H1 (cell line): ENCODE results near the gene IL1A. TPM values are rescaled to one million over a fixed set of nuclear protein-coding genes. Genes with fewer than 3 reads are reported as not detected.

Experiments
- CTCF ChIA-PET: fragments of 300-600 bp; sonication (Branson Sonifier 250); formaldehyde crosslinking; loops from one replicate; lab custom pipeline; 2021; ENCODE audit not compliant: partially characterized antibody; lab: Charles Lee
- POLR2A ChIA-PET: fragments of 300-600 bp; sonication (Branson Sonifier 250); formaldehyde crosslinking; loops from one replicate; lab custom pipeline; 2021; ENCODE audit warnings: inconsistent platforms; ENCODE audit not compliant: partially characterized antibody; lab: Charles Lee
- DNase-seq, 2 experiments: peaks; one replicate each; pipeline versions ENCODE4 v3.0.0 to v3.0.0-alpha.2; 2010 to 2022; ENCODE audit warnings: low spot score in 2 of 2, low read depth in 1 of 2, mixed read lengths in 1 of 2
- FAIRE-seq: peaks from 2 replicates; lab custom pipeline; 2011; peaks lifted over from hg19 to GRCh38; lab: Jason Lieb, UNC
- H2AFZ ChIP-seq: 2 replicates; pipeline ENCODE4 v1.8.1; 2012; ENCODE audit warnings: low read length, inconsistent platforms
- H2AK5ac ChIP-seq: 2 replicates; pipeline ENCODE4 v1.6.1; 2013; ENCODE audit warnings: low read depth, low read length
- H2BK120ac ChIP-seq: replicated peaks from 2 replicates; pipeline ENCODE3; 2013; ENCODE audit warnings: low read depth, low read length, inconsistent platforms
- H2BK12ac ChIP-seq: 2 replicates; pipeline ENCODE4 v1.6.1; 2013; ENCODE audit warnings: low read depth, low read length
- H2BK15ac ChIP-seq: 2 replicates; pipeline ENCODE4 v1.6.1; 2013; ENCODE audit warnings: low read length
- H2BK20ac ChIP-seq: 2 replicates; pipeline ENCODE4 v1.6.1; 2013; ENCODE audit warnings: low read length
- H2BK5ac ChIP-seq: 2 replicates; pipeline ENCODE4 v1.6.1; 2013; ENCODE audit warnings: low read depth, low read length
- H3K14ac ChIP-seq: 2 replicates; pipeline ENCODE4 v1.6.1; 2013; ENCODE audit warnings: inconsistent platforms; ENCODE audit not compliant: insufficient read length
- H3K18ac ChIP-seq: 2 replicates; pipeline ENCODE4 v1.6.1; 2013; ENCODE audit warnings: low read length; ENCODE audit errors: extremely low read depth
- H3K23ac ChIP-seq: 2 replicates; pipeline ENCODE4 v1.6.1; 2013; ENCODE audit warnings: inconsistent platforms; ENCODE audit not compliant: insufficient read length
- H3K23me2 ChIP-seq: 2 replicates; pipeline ENCODE4 v1.6.1; 2013; ENCODE audit warnings: low read depth, low read length
- H3K27ac ChIP-seq: 2 replicates; pipeline ENCODE4 v1.6.1; 2011; ENCODE audit warnings: low read depth, low read length, inconsistent platforms
- H3K27me3 ChIP-seq, 4 experiments: replicated peaks in 1 of 4; 1 replicate in 1 of 4; 2 replicates in 3 of 4; pipeline versions ENCODE4 v1.6.1 to v1.8.1; 2011 to 2013; ENCODE audit warnings: low read length in 3 of 4, mild to moderate bottlenecking in 3 of 4, inconsistent platforms in 2 of 4, mixed read lengths in 2 of 4, moderate library complexity in 1 of 4; ENCODE audit not compliant: control insufficient read depth in 3 of 4, insufficient read depth in 3 of 4; ENCODE audit errors: extremely low read depth in 1 of 4
- H3K36me3 ChIP-seq, 4 experiments: 2 replicates each; pipeline versions ENCODE4 v1.6.1 to v1.8.1; 2011 to 2013; ENCODE audit warnings: mild to moderate bottlenecking in 4 of 4, low read length in 3 of 4, moderate library complexity in 2 of 4, control low read depth in 1 of 4, inconsistent platforms in 1 of 4; ENCODE audit not compliant: insufficient read depth in 4 of 4, control insufficient read depth in 2 of 4
- H3K4ac ChIP-seq: replicated peaks from 2 replicates; pipeline ENCODE3; 2013; ENCODE audit warnings: low read length, low read depth, mixed read lengths, inconsistent platforms; ENCODE audit not compliant: insufficient read length
- H3K4me1 ChIP-seq, 4 experiments: replicated peaks in 1 of 4; 1 replicate in 1 of 4; 2 replicates in 3 of 4; pipeline versions ENCODE4 v1.6.1 to v1.8.1; 2011 to 2013; ENCODE audit warnings: low read length in 3 of 4, inconsistent platforms in 2 of 4, mixed read lengths in 1 of 4; ENCODE audit not compliant: insufficient read depth in 4 of 4, control insufficient read depth in 3 of 4
- H3K4me2 ChIP-seq, 2 experiments: 2 replicates each; pipeline versions ENCODE4 v1.6.1 to v1.8.1; 2011 to 2013; ENCODE audit warnings: low read depth in 2 of 2, low read length in 2 of 2, control low read depth in 1 of 2, inconsistent platforms in 1 of 2, mild to moderate bottlenecking in 1 of 2; ENCODE audit not compliant: insufficient read depth in 1 of 2
- H3K4me3 ChIP-seq, 4 experiments: fragments of 200-600, 300-600 bp in 1 of 4; sonication (generic), shearing (Covaris generic), sonication (Bioruptor Twin) in 1 of 4; 2 replicates each; pipeline versions ENCODE4 v1.5.1 to v1.8.1; 2011 to 2016; ENCODE audit warnings: low read length in 4 of 4, low read depth in 3 of 4, control low read depth in 2 of 4, inconsistent platforms in 2 of 4, mild to moderate bottlenecking in 2 of 4, mixed read lengths in 1 of 4, moderate library complexity in 1 of 4; ENCODE audit not compliant: insufficient read depth in 2 of 4; ENCODE audit errors: extremely low read depth in 1 of 4
- H3K56ac ChIP-seq: replicated peaks from 2 replicates; pipeline ENCODE3; 2013; ENCODE audit warnings: low read depth, mild to moderate bottlenecking, mixed read lengths, low read length, inconsistent platforms; ENCODE audit not compliant: insufficient read length
- H3K79me1 ChIP-seq: 2 replicates; pipeline ENCODE4 v1.6.1; 2013; ENCODE audit warnings: low read depth, low read length, control low read depth
- H3K79me2 ChIP-seq, 2 experiments: 2 replicates each; pipeline versions ENCODE4 v1.6.1 to v1.8.1; 2012 to 2013; ENCODE audit warnings: low read length in 2 of 2, mild to moderate bottlenecking in 2 of 2, inconsistent platforms in 1 of 2; ENCODE audit not compliant: insufficient read depth in 2 of 2, control insufficient read depth in 1 of 2
- H3K9ac ChIP-seq, 4 experiments: replicated peaks in 1 of 4; 1 replicate in 1 of 4; 2 replicates in 3 of 4; pipeline versions ENCODE4 v1.6.1 to v1.8.1; 2011 to 2013; ENCODE audit warnings: low read depth in 3 of 4, low read length in 3 of 4, control low read depth in 2 of 4, mild to moderate bottlenecking in 2 of 4, moderate library complexity in 2 of 4, inconsistent platforms in 1 of 4; ENCODE audit errors: extremely low read depth in 1 of 4
- H3K9me3 ChIP-seq, 2 experiments: 2 replicates each; pipeline versions ENCODE4 v1.6.1 to v1.8.1; 2012 to 2013; ENCODE audit warnings: mild to moderate bottlenecking in 2 of 2, moderate library complexity in 2 of 2, control low read depth in 1 of 2, inconsistent platforms in 1 of 2, low read depth in 1 of 2, low read length in 1 of 2, mixed read lengths in 1 of 2; ENCODE audit not compliant: insufficient read depth in 2 of 2
- H4K20me1 ChIP-seq, 2 experiments: replicated peaks in 1 of 2; 2 replicates each; pipeline versions ENCODE3 to v1.8.1; 2011 to 2013; ENCODE audit warnings: inconsistent platforms in 2 of 2, low read length in 2 of 2, mild to moderate bottlenecking in 1 of 2; ENCODE audit not compliant: insufficient read depth in 2 of 2, control insufficient read depth in 1 of 2
- H4K5ac ChIP-seq: 2 replicates; pipeline ENCODE4 v1.6.1; 2013; ENCODE audit warnings: low read length, low read depth, mixed read lengths, inconsistent platforms; ENCODE audit not compliant: insufficient read length
- H4K8ac ChIP-seq: 2 replicates; pipeline ENCODE4 v1.8.0; 2013; ENCODE audit warnings: mild to moderate bottlenecking, moderate library complexity, low read length, inconsistent platforms; ENCODE audit not compliant: insufficient read depth; ENCODE audit errors: extremely low read depth
- H4K91ac ChIP-seq: replicated peaks from 2 replicates; pipeline ENCODE3; 2013; ENCODE audit warnings: low read length, mixed read lengths, inconsistent platforms; ENCODE audit not compliant: insufficient read length
- CHD1 ChIP-seq: IDR thresholded peaks from 2 replicates; pipeline ENCODE4 v1.6.1; 2012; ENCODE audit warnings: low read depth, low read length, improper control_type of control experiment
- WGBS, 2 experiments: shearing (Covaris generic) in 1 of 2; methylation state at CpG; one replicate each; pipeline versions ENCODE4 v1.1.6 to v1.1.7; 2013 to 2015; ENCODE audit warnings: low lambda C conversion rate in 2 of 2, mixed read lengths in 2 of 2, inconsistent platforms in 1 of 2, low coverage in 1 of 2, missing lambda C conversion rate in 1 of 2; ENCODE audit not compliant: insufficient replicate concordance in 2 of 2, insufficient coverage in 1 of 2, insufficient read length in 1 of 2; ENCODE audit errors: extremely low coverage in 1 of 2, missing lambda C conversion rate in 1 of 2; 5-methylcytosine and 5-hydroxymethylcytosine counted together
- polyA plus RNA-seq, 7 experiments: library from polyadenylated mRNA; depleted of rRNA in 3 of 7; stranded (reverse) in 5 of 7; unstranded in 2 of 7; fragments of >200 nt in 5 of 7; fragments of 200-250 nt in 2 of 7; gene quantifications; 1 replicate in 5 of 7; 2 replicates in 1 of 7; 4 replicates in 1 of 7; pipeline versions ENCODE4 v1.2.1 to v1.2.3, GENCODE V29; 2011 to 2013; ENCODE audit warnings: missing spikeins in 2 of 7, mixed read lengths in 2 of 7
- total RNA-seq: library from RNA; stranded (reverse); fragmentation: NEBNext Ultra II Directional; extraction: Animal tissue kit (Norgen Biotek cat#: 25700); gene quantifications from 2 replicates; pipeline ENCODE4 v1.2.1, GENCODE V29; 2021

Gene IL1A
- total and polyA plus RNA-seq, 2 of the 8 experiments (the other 6 are each of a cell fraction or from before 2014, with no cell fraction given): 0.32 to 0.74 TPM

DNA sequence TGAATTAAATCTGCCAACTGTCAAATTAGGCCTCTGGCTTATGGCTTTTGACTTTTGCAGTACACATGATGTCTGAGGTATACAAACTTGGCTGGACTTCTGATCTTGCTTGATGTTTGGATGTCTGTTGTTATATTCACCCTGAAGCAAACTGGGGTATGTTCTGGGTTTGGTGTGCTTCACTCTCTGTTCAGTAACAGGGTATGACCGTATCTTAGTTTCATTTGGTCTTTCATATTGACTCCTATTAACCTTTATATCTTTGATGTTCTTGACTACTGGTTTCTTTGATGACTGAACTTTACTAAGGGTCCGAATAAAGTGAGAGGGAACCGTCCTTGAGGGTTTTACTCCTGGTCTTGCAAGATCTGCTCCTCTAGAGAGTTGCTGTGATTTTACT, 28.1 kb downstream of the IL1A start:
- no peak overlapping the region for H2BK12ac ChIP-seq
- no peaks in the 10 kb centered on the region for H3K79me2 ChIP-seq
- no peak overlapping the region for H2BK15ac ChIP-seq
- no peak overlapping the region for H2AFZ ChIP-seq
- no peak overlapping the region for H3K27ac ChIP-seq
- TF ChIP-seq CHD1: no peak
- H4K5ac ChIP-seq: no peak overlapping the region
- H3K9me3 ChIP-seq: no peaks in the 10 kb centered on the region
- H3K27me3 ChIP-seq: no peaks in the 10 kb centered on the region
- H3K56ac ChIP-seq: no peak overlapping the region
- H3K23me2 ChIP-seq: 0 out of 2 replicates have a peak, but pooled peaks cover 1% of the 10 kb centered on the region
- peaks cover 4 to 66% (median 35%) of the 10 kb centered on the region in 4 experiments; a peak in 7 of 8 replicates for H3K36me3 ChIP-seq
- H3K4me2 ChIP-seq: no peak overlapping the region
- POLR2A ChIA-PET: no interaction called here
- no peak overlapping the region for H3K9ac ChIP-seq
- no peak for FAIRE-seq
- H3K23ac ChIP-seq: no peak overlapping the region
- H2AK5ac ChIP-seq: no peak overlapping the region
- H4K8ac ChIP-seq: no peak overlapping the region
- no peak for DNase-seq
- H2BK5ac ChIP-seq: no peak overlapping the region
- 91% methylated on average over 3 of the region's 3 CpGs; no CpG with 5 or more reads in 1 of the 2 experiments for WGBS, 2 experiments
- CTCF ChIA-PET: interaction anchor here (0.6 to 9.8 kb wide), 4 partner anchors 23 to 203 kb away, joined by 3 to 178 read pairs (median 5); no protein-coding TSS in a partner anchor
- peaks cover 1 to 2% of the 10 kb centered on the region in 2 experiments for H4K20me1 ChIP-seq
- no peak overlapping the region for H3K14ac ChIP-seq
- peaks cover 2% of the 10 kb centered on the region; the same call in 1 of the 2 replicates for H3K79me1 ChIP-seq
- no peak overlapping the region for H3K4me3 ChIP-seq
- no peak overlapping the region for H4K91ac ChIP-seq
- H3K18ac ChIP-seq: no peak overlapping the region
- H3K4me1 ChIP-seq: no peaks in the 10 kb centered on the region
- no peak overlapping the region for H2BK20ac ChIP-seq
- no peak overlapping the region for H2BK120ac ChIP-seq
- no peak overlapping the region for H3K4ac ChIP-seq
